ENCODE results near the gene DYNC1LI2. TPM values are rescaled to one million over a fixed set of nuclear protein-coding genes. Genes with fewer than 3 reads are reported as not detected.

The DYNC1LI2 gene
- total RNA-seq, 4 donors from 2014 or later = 167 to 337 (median 206) TPM

- no peaks in the 10 kb centered on the region for H3K9me3 ChIP-seq
- TF ChIP-seq CTCF (IDR thresholded peaks at IDR 0.05) (no peak), POLR2A (IDR thresholded peaks at IDR 0.05) (no peak)
- H3K4me3 ChIP-seq = no peak overlapping the region
- no peaks in the 10 kb centered on the region for H3K36me3 ChIP-seq
- peak overlapping the region in 3 of 4 donors; percentile 48 to 68 (median 55) for H3K27ac ChIP-seq
- peak in 2 of 3 donors; percentile 66 to 74 for DNase-seq
- peaks cover 0 to 13% (median 0%) of the 10 kb centered on the region in 4 donors for H3K4me1 ChIP-seq
- H3K27me3 ChIP-seq = no peaks in the 10 kb centered on the region
Observed at GRCh38 chr16:66705790-66706505, 45.5 kb downstream of the DYNC1LI2 start.

GRCh38 chr16:66703406-66704215 is 47.8 kb downstream of the DYNC1LI2 start:
- DNase-seq = no peak
- no peak overlapping the region for H3K4me3 ChIP-seq
- TF ChIP-seq CTCF (IDR thresholded peaks at IDR 0.05) (no peak), POLR2A (IDR thresholded peaks at IDR 0.05) (no peak)
- peaks cover 0 to 13% (median 0%) of the 10 kb centered on the region in 4 donors for H3K4me1 ChIP-seq
- H3K27ac ChIP-seq = peak overlapping the region in 1 of 4 donors; percentile 3
- H3K36me3 ChIP-seq = no peaks in the 10 kb centered on the region
- H3K9me3 ChIP-seq = no peaks in the 10 kb centered on the region
- no peaks in the 10 kb centered on the region for H3K27me3 ChIP-seq

- Histone ChIP-seq H3K27me3 (no peaks in the 10 kb centered on the region), H3K36me3 (no peaks in the 10 kb centered on the region), H3K4me1 (peaks cover 0 to 8% (median 0%) of the 10 kb centered on the region in 4 donors), H3K27ac (no peak overlapping the region), H3K9me3 (no peaks in the 10 kb centered on the region), H3K4me3 (no peak overlapping the region)
- no peak for DNase-seq
- TF ChIP-seq CTCF (IDR thresholded peaks at IDR 0.05) = no peak
- TF ChIP-seq POLR2A (IDR thresholded peaks at IDR 0.05) = no peak
Observed at GRCh38 chr16:66701516-66701915, 49.9 kb downstream of the DYNC1LI2 start.

GRCh38 chr16:66701026-66701425 is 50.4 kb downstream of the DYNC1LI2 start:
- H3K4me3 ChIP-seq = no peak overlapping the region
- H3K9me3 ChIP-seq = no peaks in the 10 kb centered on the region
- DNase-seq = no peak
- H3K27ac ChIP-seq = no peak overlapping the region
- H3K27me3 ChIP-seq = no peaks in the 10 kb centered on the region
- TF ChIP-seq POLR2A (IDR thresholded peaks at IDR 0.05) (no peak), CTCF (IDR thresholded peaks at IDR 0.05) (no peak)
- H3K36me3 ChIP-seq = no peaks in the 10 kb centered on the region
- peaks cover 0 to 5% (median 1%) of the 10 kb centered on the region in 4 donors for H3K4me1 ChIP-seq

GRCh38 chr16:66699898-66700297 is 51.5 kb downstream of the DYNC1LI2 start:
- peaks cover 0 to 12% (median 4%) of the 10 kb centered on the region in 4 donors for H3K4me1 ChIP-seq

More at GRCh38 chr16:66699898-66700297, 51.5 kb downstream of the DYNC1LI2 start:
- TF ChIP-seq POLR2A (IDR thresholded peaks at IDR 0.05) = no peak
- no peak for TF ChIP-seq CTCF (IDR thresholded peaks at IDR 0.05)
- H3K9me3 ChIP-seq = no peaks in the 10 kb centered on the region
- no peak overlapping the region for H3K27ac ChIP-seq
- no peaks in the 10 kb centered on the region for H3K36me3 ChIP-seq
- no peak for DNase-seq
- no peaks in the 10 kb centered on the region for H3K27me3 ChIP-seq
- H3K4me3 ChIP-seq = no peak overlapping the region
